ENCODE measurements around the gene GJB2. TPM values are rescaled to one million over a fixed set of nuclear protein-coding genes. Genes with fewer than 3 reads are reported as not detected.

Gene GJB2
- total RNA-seq, 1 donor: 0.18 TPM

- TF ChIP-seq, protein P1, sequence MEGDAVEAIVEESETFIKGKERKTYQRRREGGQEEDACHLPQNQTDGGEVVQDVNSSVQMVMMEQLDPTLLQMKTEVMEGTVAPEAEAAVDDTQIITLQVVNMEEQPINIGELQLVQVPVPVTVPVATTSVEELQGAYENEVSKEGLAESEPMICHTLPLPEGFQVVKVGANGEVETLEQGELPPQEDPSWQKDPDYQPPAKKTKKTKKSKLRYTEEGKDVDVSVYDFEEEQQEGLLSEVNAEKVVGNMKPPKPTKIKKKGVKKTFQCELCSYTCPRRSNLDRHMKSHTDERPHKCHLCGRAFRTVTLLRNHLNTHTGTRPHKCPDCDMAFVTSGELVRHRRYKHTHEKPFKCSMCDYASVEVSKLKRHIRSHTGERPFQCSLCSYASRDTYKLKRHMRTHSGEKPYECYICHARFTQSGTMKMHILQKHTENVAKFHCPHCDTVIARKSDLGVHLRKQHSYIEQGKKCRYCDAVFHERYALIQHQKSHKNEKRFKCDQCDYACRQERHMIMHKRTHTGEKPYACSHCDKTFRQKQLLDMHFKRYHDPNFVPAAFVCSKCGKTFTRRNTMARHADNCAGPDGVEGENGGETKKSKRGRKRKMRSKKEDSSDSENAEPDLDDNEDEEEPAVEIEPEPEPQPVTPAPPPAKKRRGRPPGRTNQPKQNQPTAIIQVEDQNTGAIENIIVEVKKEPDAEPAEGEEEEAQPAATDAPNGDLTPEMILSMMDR (IDR thresholded peaks at IDR 0.05; ENCODE audit: insufficient read depth, low read length): no peak
- DNase-seq (ENCODE audit: low read depth): no peak
- no peak overlapping the region for H3K4me3 ChIP-seq (ENCODE audit: low read depth, low read length)
Measured at GRCh38 chr13:20227730-20228129, 35.0 kb upstream of the GJB2 start.

DNA sequence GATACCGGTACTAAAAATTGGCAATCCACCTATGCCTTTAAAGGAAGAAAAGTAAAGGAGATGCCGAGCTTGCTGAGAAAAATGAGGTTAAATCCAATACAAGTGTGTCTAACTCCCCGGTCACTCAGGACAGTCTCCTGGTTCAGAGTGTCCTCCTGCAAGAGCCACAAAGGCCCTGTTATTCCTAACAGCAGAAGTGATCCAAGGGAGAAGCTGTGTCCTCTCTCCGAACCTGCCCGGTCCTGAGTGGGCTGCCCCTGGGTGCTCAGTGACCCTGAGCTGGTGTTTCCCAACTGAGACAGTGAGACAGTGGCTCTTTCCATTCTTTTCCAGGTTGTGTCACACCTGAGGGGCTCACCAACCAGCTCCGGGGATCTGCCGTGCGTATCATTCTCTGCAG, 34.5 kb upstream of the GJB2 start:
- no peak overlapping the region for H3K4me3 ChIP-seq (ENCODE audit: low read depth, low read length)
- DNase-seq (ENCODE audit: low read depth): no peak
- TF ChIP-seq, protein P1 (IDR thresholded peaks at IDR 0.05; ENCODE audit: insufficient read depth, low read length): no peak

- no peak overlapping the region for H3K4me3 ChIP-seq (ENCODE audit: low read depth, low read length)
- TF ChIP-seq, protein P1 (IDR thresholded peaks at IDR 0.05; ENCODE audit: insufficient read depth, low read length): no peak
- DNase-seq (ENCODE audit: low read depth): no peak
Measured at GRCh38 chr13:20222553-20222952, 29.8 kb upstream of the GJB2 start.

- no peak overlapping the region for H3K4me3 ChIP-seq (ENCODE audit: low read depth, low read length)
- TF ChIP-seq, protein P1 (IDR thresholded peaks at IDR 0.05; ENCODE audit: insufficient read depth, low read length): no peak
- no peak for DNase-seq (ENCODE audit: low read depth)
Measured at GRCh38 chr13:20221772-20222171, 29.0 kb upstream of the GJB2 start.

DNA sequence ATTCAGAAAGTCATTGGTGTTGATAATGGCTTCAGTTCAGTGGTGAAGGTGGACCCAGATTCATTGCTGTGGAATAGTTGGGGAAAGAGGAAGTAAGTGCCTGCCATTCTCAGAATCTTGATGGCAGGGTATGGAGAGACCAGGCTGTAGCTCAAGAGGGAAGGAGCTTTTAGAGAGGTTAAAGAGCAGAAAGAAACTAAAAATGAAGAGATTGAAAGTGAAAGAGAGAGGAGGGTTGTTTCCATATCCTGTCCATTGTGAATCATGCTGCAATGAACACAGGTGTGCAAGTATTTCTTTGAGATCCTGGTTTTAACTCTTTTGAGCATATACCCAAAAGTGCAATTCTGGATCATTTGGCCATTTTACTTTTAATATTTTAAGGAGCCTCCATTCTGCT, 26.8 kb upstream of the GJB2 start:
- no peak overlapping the region for H3K4me3 ChIP-seq (ENCODE audit: low read depth, low read length)
- TF ChIP-seq, protein P1 (IDR thresholded peaks at IDR 0.05; ENCODE audit: insufficient read depth, low read length): no peak
- no peak for DNase-seq (ENCODE audit: low read depth)

- H3K4me3 ChIP-seq (ENCODE audit: low read depth, low read length): no peak overlapping the region
- TF ChIP-seq, protein P1 (IDR thresholded peaks at IDR 0.05; ENCODE audit: insufficient read depth, low read length): no peak
- no peak for DNase-seq (ENCODE audit: low read depth)
Measured at GRCh38 chr13:20217168-20217567, 24.4 kb upstream of the GJB2 start.

GRCh38 chr13:20209948-20210347, 17.2 kb upstream of the GJB2 start:
- no peak overlapping the region for H3K4me3 ChIP-seq (ENCODE audit: low read depth, low read length)
- TF ChIP-seq, protein P1 (IDR thresholded peaks at IDR 0.05; ENCODE audit: insufficient read depth, low read length): no peak
- no peak for DNase-seq (ENCODE audit: low read depth)

Measured in fibroblast of the aortic adventitia (primary cell).